GM21737 (cell line): Measurements from ENCODE around the gene ELMO1.
"Not testable (repeated sequence)": the region's sequence is repeated elsewhere in the genome, so short reads cannot be mapped to it uniquely, and the experiment has no call there.

Source experiments
- ATAC-seq: cut with Tn5 transposase; IDR thresholded peaks from one replicate; pipeline ENCODE4 v1.9.1; 2021; ENCODE audit warnings: mild to moderate bottlenecking, moderate library complexity; ENCODE audit not compliant: unreplicated experiment

ELMO1 gene

DNA sequence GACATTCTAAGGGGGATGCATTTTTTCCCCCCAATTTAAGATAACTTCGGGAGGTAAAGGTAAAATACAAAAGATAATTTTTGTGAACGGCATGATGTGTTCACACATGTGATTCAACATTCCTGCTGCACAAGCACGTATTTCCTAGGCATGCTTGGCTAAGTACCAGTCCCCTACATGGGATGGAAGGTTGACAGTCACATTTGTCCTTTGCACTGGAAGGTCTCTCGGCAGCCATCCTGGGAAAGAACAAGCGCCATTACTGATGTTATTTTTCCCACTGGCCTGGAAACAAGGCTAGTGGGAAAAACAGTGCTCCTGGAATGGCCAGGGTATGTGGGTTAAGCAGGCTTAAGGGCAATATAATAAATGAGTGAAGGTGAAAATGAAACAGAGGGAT, 448.2 kb downstream of the ELMO1 start:
- no peak for ATAC-seq

DNA sequence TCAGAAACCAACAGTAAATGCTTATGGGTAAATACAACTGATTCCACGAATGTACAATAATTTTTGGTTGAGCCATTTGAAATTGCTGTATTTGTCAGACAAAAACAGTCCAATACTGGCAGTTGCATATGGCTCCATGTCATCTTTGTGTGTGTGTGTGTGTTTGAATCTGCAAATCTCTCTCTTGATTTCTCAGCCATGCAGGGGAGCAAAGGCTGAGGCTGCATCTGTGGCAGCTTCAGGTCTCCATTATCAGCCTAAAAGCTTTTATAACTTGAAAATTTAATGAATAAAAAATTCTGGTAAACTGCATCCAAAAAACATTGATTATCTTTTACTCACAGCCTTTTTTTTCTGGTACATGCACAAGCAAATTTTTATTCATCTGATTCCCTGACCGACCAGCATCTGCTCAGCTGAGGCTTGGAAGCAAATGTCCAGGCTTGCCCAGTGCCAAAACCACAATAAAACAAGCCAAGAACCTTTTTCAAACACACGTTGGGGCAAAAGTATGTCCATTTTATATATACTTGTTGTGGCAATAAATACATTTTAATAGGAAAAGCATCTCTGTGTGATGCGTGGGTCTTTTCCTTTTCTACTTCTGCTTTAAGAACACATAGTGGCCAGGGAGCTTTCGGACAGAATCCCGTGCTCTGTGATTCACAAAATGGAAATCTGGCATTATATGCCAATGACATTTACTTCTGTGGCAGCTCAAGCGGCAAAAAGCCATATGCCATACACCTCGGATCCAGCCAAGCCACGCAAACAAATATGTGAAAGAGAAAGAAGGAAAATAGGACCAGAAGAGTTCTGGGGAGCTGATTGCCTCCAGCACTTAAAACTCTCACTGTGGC, 448.8 kb downstream of the ELMO1 start:
- ATAC-seq: no peak

DNA sequence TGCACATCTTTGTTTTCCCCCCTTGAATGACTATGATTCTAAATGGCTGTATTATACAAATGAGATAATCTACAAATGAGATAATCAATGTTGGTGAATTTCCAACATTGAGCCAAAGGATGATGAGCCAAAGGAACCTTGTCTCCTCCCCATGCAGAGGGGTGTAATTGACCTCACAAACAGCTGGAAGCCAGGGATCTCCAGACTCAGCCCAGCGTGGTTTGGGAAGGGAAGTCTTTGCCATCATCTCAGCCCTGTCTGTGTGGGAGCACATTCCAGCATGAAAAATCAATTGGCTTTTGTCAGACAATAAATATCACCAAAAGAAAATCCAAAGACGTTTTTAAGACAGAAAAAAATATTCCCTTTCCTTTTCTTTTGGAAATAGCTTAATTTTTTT, 452.9 kb downstream of the ELMO1 start:
- no peak for ATAC-seq

DNA sequence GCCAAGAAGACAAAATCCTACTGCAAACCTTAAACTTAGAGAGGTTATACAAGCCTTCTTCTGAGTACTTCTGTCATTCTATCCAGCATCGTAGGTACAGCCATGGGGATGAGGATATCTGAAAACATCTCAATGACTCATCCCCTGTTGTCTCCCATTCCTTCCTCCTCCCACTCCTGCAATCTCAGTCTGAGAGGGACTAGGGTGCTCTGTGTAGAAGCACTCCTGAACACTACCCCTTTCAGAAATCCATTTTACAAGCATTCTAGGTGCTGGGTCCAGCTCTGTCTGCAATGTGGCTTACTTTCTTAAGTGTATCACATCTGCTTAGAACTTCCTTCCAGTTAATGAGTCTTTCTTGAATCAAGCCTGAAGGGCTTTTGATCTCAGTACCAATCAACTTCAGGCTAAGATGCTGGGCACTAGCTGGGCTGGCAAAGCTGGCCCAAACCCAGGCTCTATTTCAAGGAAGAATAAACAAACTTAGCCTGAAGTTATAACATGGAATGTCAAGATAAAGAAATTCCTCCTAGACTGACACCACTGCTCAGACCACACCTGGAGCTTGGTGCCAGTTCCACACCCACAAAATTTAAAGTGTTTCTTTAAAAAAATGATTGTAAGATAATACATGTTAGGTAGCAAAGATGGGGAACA, 454.1 kb downstream of the ELMO1 start:
- ATAC-seq: no peak

DNA sequence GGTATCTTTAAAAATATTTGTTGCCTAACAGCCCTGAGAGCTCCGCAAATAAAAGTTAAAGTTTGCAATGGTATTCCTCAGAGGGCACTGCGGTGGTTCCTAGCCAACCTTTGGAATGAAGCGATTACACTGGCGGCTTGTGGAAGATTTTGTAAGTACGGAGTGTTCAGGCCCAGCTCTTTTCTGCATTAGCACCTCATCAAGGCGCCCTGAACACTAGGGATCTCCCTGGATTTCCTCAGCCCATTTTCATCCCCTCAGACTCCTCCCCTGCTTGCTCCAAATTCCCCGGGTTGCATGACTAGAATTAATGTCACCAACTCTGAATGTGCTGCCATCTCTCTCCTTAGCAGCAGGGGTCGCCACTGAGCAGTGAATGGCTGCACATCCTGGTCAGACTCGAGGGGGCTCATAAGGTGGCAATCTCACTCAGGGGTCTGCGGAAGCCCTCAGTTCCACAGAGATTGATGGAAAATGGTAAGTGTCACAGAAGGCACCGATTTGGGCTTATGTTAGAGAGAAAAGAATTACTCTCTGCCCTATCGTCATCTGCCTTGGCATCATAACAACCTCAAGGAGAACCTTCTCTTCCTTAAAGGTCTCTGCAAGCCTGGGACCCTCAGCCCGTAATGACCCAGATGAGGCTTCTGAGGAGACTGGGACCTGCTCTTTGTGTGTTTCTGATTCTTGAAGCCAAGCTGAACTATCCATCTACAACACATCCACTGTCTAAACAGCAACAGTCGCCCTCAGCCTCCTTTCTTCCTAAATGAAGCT, 461.5 kb downstream of the ELMO1 start:
- ATAC-seq: no peak

DNA sequence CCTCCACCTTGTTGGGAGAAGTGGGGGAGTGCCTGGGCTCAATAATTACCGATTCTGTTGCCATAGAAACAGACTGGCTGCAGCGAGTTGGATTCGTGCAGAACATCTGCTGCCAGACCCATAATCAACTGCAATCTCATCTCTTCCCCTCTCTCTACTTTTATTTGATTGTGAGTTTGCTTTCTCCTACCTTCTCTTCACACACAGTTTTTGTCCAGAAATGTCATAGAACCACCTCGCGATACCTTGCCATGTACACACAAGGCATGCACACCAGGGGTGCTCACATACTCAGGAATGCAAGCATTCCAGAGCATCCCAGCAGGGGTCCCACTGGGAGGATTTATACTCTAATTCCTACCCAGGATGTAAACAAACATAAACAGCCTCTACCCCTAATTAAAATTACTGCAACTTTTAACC, 462.1 kb downstream of the ELMO1 start:
- ATAC-seq: no peak

DNA sequence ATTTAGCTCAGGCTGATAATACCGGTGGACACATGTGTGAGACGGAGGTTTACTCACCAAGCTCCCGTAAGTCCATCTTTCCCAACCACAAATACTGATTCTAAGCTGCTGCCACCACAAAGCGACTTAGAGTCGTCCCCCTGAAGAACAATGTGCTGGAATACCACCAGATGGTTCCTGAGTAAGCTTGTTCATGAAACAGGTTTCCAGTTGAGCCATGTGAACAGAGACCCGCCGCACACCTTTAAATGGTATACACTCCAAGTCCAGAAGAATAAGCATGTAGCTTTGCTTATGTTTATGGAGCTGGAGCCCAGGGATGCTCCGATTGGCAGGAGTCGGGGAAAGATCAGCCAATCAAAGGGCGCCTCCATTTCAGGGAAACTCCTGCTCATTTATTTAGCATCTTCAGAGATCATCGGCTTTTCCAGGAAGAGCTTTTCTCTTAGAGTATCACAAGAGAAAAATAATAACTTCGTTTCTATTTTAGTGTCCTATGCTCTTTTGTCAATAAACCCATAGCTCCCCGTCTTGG, 462.7 kb downstream of the ELMO1 start:
- ATAC-seq: no peak

DNA sequence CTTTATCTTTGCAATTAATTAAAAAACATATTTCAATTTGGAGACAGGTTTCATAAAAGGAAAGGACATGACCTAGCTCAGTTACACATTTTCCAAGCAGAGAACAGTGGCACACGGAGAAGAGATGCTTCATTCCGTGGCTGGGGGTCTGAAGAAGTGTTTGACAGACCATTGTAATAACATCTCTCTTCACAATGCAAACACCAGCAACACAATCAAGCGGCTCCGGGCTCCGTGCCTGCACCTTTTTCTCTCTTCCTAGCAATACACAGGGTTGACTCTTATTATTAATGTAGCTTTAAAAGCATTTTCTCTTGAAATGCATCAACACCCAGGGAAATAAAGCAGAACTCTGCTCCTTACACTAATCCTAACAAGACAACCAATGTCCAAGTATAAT, 463.3 kb downstream of the ELMO1 start:
- no peak for ATAC-seq

DNA sequence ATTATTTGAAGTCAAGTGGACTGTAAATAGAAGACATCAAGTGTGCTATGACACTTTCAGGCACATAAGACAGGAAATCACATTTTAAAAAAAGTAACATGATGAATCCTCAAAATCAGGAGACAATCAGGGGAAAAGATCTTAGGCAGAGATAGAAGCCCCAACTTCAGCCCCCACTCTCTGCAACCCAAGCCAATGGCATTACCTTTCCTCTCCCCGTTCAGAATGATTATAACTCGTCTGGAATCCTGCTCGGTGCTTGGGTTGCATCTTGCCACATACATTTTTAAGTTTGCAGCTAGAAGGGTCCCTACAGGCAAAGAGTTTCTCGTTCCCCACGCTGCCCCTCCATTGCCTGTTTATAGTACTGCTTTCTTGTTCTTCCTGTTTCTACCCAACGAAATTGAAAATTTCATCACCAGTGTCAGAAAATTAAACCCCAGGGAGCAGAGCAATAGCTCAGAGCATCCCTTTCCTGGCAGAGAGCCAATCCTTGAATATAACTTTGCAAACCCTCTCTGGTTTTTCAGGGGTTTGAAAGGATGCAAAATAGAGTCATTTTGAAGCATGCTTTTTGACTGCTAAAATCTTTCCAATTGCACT, 463.9 kb downstream of the ELMO1 start:
- ATAC-seq: no peak

DNA sequence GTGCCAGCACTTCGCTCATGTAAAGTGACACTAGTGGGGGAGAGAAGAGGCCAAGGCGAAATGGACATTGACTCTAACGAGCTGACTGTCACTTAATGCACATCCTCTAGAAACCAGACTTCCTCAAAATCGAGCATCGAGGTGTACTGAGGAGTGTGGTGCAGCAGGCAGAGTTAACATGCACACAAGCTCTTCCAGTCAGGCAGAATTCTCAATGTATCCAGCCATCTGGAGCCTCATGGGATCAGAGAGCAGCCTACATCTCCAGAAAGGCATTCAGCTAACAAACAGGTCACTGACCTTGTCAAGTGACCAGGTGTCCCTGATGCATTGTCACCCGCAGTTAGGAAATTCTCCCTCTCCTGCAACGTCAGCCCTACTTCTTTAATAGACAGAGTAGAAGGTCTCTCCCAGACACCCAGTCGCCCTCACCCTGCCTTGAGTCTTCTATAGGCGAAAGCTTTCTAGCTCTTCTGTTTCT, 464.6 kb downstream of the ELMO1 start:
- ATAC-seq: no peak

DNA sequence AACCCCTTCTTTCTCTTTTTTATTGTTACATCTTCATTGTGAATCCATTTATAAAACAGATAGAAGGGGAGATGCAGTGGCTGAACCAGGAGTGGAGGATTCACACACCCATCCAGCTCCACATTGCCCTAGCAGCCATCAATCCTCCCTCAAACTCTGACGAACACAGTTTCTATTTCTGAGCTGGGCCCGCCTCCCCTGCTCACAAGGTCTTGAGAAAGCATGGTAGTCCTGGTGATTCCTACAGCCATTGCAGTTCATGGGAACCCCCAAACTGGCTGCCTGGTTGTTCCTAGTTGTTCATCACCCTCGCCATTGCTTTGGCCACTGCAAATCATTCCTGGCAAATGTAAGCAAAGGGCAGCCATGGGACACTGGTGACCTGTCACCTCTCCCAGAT, 465.9 kb downstream of the ELMO1 start:
- ATAC-seq: no peak

DNA sequence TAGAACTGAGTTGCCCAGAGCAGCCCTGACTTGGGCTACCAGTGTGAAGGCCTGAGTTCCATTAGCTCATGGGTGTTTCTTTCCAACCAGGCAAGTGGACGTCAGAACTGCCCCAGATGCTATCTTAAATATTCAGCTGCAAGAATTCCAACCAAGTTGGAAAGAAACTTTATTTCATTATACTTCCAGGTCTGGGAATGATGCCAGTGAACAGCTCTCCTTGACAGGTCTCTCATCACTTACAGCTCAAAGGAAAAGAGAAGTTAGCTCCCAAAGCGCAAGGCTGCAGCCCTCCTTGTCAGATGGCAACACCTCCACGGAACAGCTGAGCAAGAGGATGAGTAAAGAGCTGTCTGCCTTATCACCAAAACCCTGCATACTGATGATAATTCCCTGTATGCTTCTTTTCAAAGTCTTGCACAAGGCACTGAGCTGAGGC, 468.8 kb downstream of the ELMO1 start:
- ATAC-seq: no peak

DNA sequence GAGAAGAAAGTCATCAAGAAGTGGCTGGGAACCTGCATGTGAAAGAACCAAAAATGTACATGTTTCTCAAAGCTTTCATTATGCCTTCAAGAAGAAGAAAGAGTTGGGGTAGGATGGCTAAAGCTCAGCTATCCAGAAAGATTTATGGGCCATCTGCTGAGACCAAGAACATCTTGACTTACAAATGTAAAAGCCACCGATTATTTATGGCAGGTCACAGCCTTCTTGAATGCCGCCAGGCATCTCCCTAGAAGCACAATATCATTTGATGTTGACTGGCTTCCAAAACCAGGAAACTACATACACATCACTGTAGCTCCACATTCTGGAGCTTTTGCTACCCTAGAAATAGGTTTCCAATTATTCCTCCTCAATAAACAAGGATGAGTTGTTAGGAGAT, 470.2 kb downstream of the ELMO1 start:
- no peak for ATAC-seq

DNA sequence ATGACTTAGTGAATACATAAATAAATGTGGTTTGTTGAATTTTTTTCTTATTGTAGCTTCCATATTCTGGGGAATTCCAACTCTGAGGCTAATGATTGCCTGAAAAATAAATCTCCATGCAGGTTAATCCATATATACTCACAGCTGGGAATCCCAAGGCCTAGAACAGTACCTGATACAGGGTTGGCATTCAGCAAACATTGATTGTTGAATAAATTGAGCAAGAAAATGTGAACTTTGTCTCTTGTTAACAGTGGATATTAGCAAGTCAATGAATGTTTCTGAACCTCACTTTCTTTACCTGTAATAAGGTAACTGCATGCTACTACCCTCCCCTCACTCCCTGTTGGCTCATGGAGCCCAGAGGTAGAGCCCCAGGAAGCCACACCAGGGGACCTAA, 470.8 kb downstream of the ELMO1 start:
- no peak for ATAC-seq

DNA sequence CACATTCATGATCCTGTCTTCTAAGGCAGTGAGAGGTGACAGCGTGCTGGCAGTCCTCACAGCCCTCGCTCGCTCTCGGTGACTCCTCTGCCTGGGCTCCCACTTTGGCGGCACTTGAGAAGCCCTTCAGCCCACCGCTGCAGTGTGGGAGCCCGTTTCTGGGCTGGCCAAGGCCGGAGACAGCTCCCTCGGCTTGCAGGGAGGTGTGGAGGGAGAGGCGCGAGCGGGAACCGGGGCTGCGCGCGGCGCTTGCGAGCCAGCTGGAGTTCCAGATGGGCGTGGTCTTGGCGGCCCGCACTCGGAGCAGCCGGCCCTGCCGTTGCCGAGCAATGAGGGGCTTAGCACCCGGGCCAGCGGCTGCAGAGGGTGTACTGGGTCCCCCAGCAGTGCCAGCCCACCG, 475.1 kb downstream of the ELMO1 start:
- ATAC-seq: not testable (repeated sequence)

DNA sequence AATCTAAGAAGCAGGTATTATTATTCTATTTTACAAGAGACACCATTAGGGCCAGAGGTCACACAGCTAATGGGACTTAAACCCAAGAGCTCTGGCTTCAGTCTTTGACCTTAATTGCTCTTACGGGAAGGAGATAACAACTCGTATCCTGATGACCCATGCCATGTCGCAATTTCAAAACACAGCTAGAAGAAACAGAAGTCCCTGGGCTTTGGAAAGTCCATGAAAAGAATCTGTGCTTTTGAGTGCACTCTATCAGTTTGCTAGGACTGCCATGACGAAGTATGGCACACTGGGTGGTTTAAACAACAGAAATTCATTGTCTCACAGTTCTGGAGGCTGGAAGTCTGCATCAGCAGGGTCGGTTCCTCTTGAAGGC, 476.5 kb downstream of the ELMO1 start:
- no peak for ATAC-seq

DNA sequence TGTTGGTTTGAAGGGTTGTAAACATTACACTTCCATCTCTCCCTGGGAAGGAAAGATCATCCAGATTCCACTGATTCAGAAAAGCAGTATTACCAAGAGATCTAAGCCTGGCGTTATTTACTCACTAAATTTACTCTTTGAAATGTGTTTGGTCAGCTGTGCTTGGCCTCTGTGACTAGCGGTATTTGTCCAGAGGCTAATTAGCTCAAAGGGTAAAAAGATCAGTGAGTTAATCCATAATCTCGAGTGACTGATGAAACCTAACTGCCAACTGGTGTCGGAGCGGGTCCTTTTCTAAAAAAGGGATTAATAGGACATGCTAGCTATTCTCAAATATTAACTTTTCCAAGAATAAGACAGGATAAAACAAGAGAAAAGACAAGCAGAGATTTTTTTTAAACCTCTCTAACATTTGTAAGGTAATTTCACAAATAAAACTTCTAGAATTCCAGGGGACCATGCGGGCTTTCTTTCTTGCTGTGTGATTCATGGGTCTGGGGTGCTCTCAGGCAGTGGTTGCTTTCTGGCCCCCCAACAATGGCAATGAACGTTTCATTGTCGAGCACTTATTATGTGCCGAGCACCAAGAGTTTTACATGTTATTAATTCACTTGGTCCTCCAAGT, 477.0 kb downstream of the ELMO1 start:
- no peak for ATAC-seq

DNA sequence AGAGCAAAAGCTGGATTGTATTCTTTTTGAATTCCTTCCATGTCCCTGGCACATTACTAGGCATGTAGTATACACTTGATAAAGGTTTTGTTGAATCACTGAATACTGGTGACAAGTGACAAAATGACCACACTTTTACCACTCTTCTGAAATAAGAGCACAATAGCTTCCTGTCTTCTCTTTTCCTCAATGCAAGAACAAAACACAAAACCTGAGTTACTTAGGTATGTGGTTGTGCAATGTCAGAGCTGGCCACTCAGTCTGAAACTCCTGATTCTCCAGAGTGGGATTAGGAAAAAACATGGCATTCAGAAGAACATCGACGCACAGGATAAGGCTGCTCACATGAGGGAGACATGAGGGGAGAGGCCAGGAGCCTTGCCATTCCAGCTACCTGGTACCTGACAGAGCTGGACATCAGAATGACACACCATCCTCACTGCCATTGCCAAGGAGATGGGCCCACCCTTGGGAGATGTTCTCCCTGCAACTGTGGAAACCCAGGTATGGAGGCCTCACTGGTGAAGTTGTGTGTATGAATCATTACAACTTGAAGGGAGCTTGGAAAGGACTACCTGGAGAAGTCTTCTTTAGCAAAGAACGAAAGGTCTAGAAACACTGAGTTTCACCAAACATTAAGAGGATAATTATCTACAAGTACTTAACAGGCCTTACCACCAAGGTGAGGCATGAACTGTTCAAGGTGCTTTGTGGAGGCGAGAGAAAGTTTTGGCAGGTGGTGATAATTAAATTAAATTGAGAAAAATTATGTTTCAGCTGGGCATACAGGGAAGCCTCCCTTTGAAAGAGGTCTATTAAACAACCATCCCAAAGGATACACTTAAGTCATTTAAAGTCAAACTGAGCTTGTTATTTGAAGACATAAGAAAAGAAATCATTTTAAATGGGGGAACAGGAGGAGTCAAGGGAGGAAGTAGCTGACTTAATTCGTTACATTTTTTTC, 477.8 kb downstream of the ELMO1 start:
- no peak for ATAC-seq

DNA sequence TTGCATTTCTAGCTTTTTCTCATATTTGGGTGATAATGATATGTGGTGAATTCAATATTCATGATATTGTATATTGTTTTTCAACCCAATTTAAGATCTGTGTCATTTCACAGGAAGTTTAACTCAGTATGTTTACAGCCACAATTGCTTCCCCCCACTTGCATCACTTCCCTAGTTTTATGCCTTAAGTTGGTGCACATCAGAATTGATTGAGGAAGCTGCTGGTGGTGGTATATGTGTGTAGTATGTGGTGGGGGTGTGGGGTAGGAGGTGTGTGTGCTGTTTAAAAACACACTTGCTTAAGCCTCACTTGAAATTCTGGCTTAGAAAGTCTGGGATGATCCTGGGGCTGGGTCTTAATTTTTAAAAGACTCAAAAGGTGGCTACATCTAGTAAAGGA, 479.3 kb downstream of the ELMO1 start:
- ATAC-seq: no peak
